Neural cell (in vitro differentiated cells): ENCODE measurements around the gene TUT1. TPM values are rescaled to one million over a fixed set of nuclear protein-coding genes. Genes with fewer than 3 reads are reported as not detected.

ENCODE experiments used
- H2AFZ ChIP-seq: fragments of 200-600, 300-800 bp; sonication (generic), shearing (Covaris generic); 2 replicates; pipeline ENCODE4 v1.6.0; 2014; ENCODE audit warnings: low read depth, mild to moderate bottlenecking, antibody characterized with exemption, low read length, moderate library complexity
- H3F3A ChIP-seq: fragments of 200-600 bp; shearing (Covaris generic); 2 replicates; pipeline ENCODE4 v1.6.1; 2016; ENCODE audit warnings: mild to moderate bottlenecking, moderate library complexity, mixed read lengths, antibody characterized with exemption, low read length; ENCODE audit not compliant: insufficient read depth, poor library complexity, severe bottlenecking
- H3K27ac ChIP-seq: fragments of 200-600, 300-800 bp; sonication (generic), shearing (Covaris generic); 2 replicates; pipeline ENCODE4 v1.5.1; 2014; ENCODE audit warnings: mild to moderate bottlenecking, low read length, moderate library complexity
- H3K27me3 ChIP-seq: fragments of 300-800, 200-600 bp; sonication (generic), shearing (Covaris generic); 2 replicates; pipeline ENCODE4 v1.6.0; 2014; ENCODE audit warnings: mild to moderate bottlenecking, low read depth, low read length, moderate library complexity; ENCODE audit not compliant: insufficient read depth
- H3K36me3 ChIP-seq: fragments of 300-800, 200-600 bp; sonication (generic), shearing (Covaris generic); 2 replicates; pipeline ENCODE4 v1.5.1; 2014; ENCODE audit warnings: mild to moderate bottlenecking, antibody characterized with exemption, low read length, moderate library complexity; ENCODE audit not compliant: insufficient read depth
- H3K4me2 ChIP-seq: fragments of 300-800, 200-600 bp; sonication (generic), shearing (Covaris generic); 2 replicates; pipeline ENCODE4 v1.6.0; 2014; ENCODE audit warnings: mild to moderate bottlenecking, low read length
- H3K4me3 ChIP-seq: fragments of 300-800, 200-600 bp; sonication (generic), shearing (Covaris generic); 2 replicates; pipeline ENCODE4 v1.5.1; 2014; ENCODE audit warnings: mild to moderate bottlenecking, low read length, moderate library complexity
- H3K79me2 ChIP-seq: fragments of 200-600 bp; shearing (Covaris generic); replicated peaks from 2 replicates; pipeline ENCODE4 v1.6.0; 2014; ENCODE audit warnings: mild to moderate bottlenecking, low read length, moderate library complexity; ENCODE audit not compliant: insufficient read depth
- H3K9ac ChIP-seq: fragments of 300-800, 200-600 bp; sonication (generic), shearing (Covaris generic); 2 replicates; pipeline ENCODE4 v1.6.1; 2016; ENCODE audit warnings: mild to moderate bottlenecking, low read length, mixed read lengths
- H3K9me2 ChIP-seq: fragments of 200-600 bp; shearing (Covaris generic); 2 replicates; pipeline ENCODE4 v1.6.1; 2016; ENCODE audit warnings: mild to moderate bottlenecking, low read length, mixed read lengths; ENCODE audit not compliant: insufficient read depth
- H3K9me3 ChIP-seq: fragments of 200-600, 300-800 bp; sonication (generic), shearing (Covaris generic); 2 replicates; pipeline ENCODE4 v1.6.1; 2016; ENCODE audit warnings: mild to moderate bottlenecking, mixed run types, low read length, moderate library complexity, mixed read lengths
- H4K20me1 ChIP-seq: fragments of 200-600 bp; shearing (Covaris generic); 2 replicates; pipeline ENCODE4 v1.6.1; 2016; ENCODE audit warnings: mild to moderate bottlenecking, mixed run types; ENCODE audit not compliant: insufficient read depth
- CTCF ChIP-seq: fragments of 450-650 bp; IDR thresholded peaks from 2 replicates; pipeline ENCODE4 v1.5.1; 2014; ENCODE audit warnings: antibody characterized with exemption, mild to moderate bottlenecking, moderate library complexity; ENCODE audit not compliant: poor library complexity, severe bottlenecking
- EP300 ChIP-seq: fragments of 450-650 bp; conservative IDR thresholded peaks from 2 replicates; pipeline ENCODE4 v1.6.1; 2014; ENCODE audit warnings: antibody characterized with exemption, mild to moderate bottlenecking, moderate library complexity; ENCODE audit not compliant: poor library complexity, severe bottlenecking
- EZH2 ChIP-seq: fragments of 200-600, 300-800 bp; shearing (Covaris generic), sonication (generic); IDR thresholded peaks from 2 replicates; pipeline ENCODE4 v1.6.1; 2014; ENCODE audit warnings: antibody characterized with exemption, low read length, borderline replicate concordance, mild to moderate bottlenecking; ENCODE audit not compliant: insufficient read depth, poor library complexity, severe bottlenecking
- MXI1 ChIP-seq: fragments of 450-650 bp; conservative IDR thresholded peaks from 2 replicates; pipeline ENCODE4 v1.6.1; 2014; ENCODE audit warnings: antibody characterized with exemption, mild to moderate bottlenecking; ENCODE audit not compliant: poor library complexity, severe bottlenecking
- POLR2AphosphoS5 ChIP-seq: IDR thresholded peaks from 2 replicates; pipeline ENCODE4 v1.6.1; 2012
- RAD21 ChIP-seq: fragments of 450-650 bp; conservative IDR thresholded peaks from 2 replicates; pipeline ENCODE4 v1.6.1; 2014; ENCODE audit warnings: antibody characterized with exemption, mild to moderate bottlenecking, moderate library complexity
- REST ChIP-seq: IDR thresholded peaks from 2 replicates; pipeline ENCODE4 v1.6.1; 2012; ENCODE audit warnings: borderline replicate concordance
- SMC3 ChIP-seq: fragments of 450-650 bp; conservative IDR thresholded peaks from 2 replicates; pipeline ENCODE4 v1.6.1; 2014; ENCODE audit warnings: antibody characterized with exemption, mild to moderate bottlenecking, moderate library complexity; ENCODE audit not compliant: poor library complexity
- TAF1 ChIP-seq: IDR thresholded peaks from 2 replicates; pipeline ENCODE4 v1.6.1; 2012; ENCODE audit warnings: low read depth
- polyA plus RNA-seq: library from polyadenylated mRNA; depleted of rRNA; stranded (reverse); fragments of >200 nt; gene quantifications from 2 replicates; pipeline ENCODE4 v1.2.3, GENCODE V29; 2014

TUT1 gene
- polyA plus RNA-seq, 1 donor from 2014 or later, result 17.8 TPM

- H3K4me2 ChIP-seq, result no peak overlapping the region
- no peaks in the 10 kb centered on the region for H4K20me1 ChIP-seq
- no peaks in the 10 kb centered on the region for H3K79me2 ChIP-seq
- no peak overlapping the region for H3K27ac ChIP-seq
- no peak for TF ChIP-seq RAD21
- no peak for TF ChIP-seq CTCF
- no peak for TF ChIP-seq SMC3
- H3K9me3 ChIP-seq, result no peaks in the 10 kb centered on the region
- no peaks in the 10 kb centered on the region for H3F3A ChIP-seq
- H3K27me3 ChIP-seq, result no peaks in the 10 kb centered on the region
- H3K9ac ChIP-seq, result no peak overlapping the region
- H3K4me3 ChIP-seq, result no peak overlapping the region
- no peaks in the 10 kb centered on the region for H3K36me3 ChIP-seq
- no peaks in the 10 kb centered on the region for H3K9me2 ChIP-seq
- no peak overlapping the region for H2AFZ ChIP-seq
These were observed 36.7 kb downstream of the TUT1 start for GRCh38 chr11:62554387-62555167.

GRCh38 chr11:62553839-62554361, 37.4 kb downstream of the TUT1 start:
- Histone ChIP-seq H3K9ac (no peak overlapping the region), H3K27me3 (no peaks in the 10 kb centered on the region), H3K9me2 (no peaks in the 10 kb centered on the region), H3K4me3 (peak overlapping the region; percentile 25), H3F3A (no peaks in the 10 kb centered on the region), H3K79me2 (no peaks in the 10 kb centered on the region), H3K9me3 (no peaks in the 10 kb centered on the region), H3K27ac (no peak overlapping the region), H4K20me1 (no peaks in the 10 kb centered on the region), H2AFZ (no peak overlapping the region), H3K4me2 (no peak overlapping the region), H3K36me3 (no peaks in the 10 kb centered on the region)
- TF ChIP-seq EZH2 (no peak), MXI1 (no peak), CTCF (no peak)

- Histone ChIP-seq H2AFZ (no peak overlapping the region), H3K9me3 (no peaks in the 10 kb centered on the region), H3K36me3 (no peaks in the 10 kb centered on the region), H3K4me3 (peak overlapping the region; percentile 25), H3K27ac (peak overlapping the region; percentile 96), H3K79me2 (no peaks in the 10 kb centered on the region), H3K9ac (peak overlapping the region; percentile 64), H3K9me2 (no peaks in the 10 kb centered on the region), H3K4me2 (peak overlapping the region; percentile 36), H3K27me3 (peaks cover 1% of the 10 kb centered on the region), H4K20me1 (no peaks in the 10 kb centered on the region), H3F3A (no peaks in the 10 kb centered on the region)
- TF ChIP-seq REST (no peak), TAF1 (no peak), RAD21 (no peak), MXI1 (no peak), EZH2 (no peak), SMC3 (no peak), CTCF (no peak), POLR2AphosphoS5 (no peak), EP300 (no peak)
These were observed 38.1 kb downstream of the TUT1 start for GRCh38 chr11:62553080-62553838.
